Measurements from ENCODE around the gene WSCD1.

Gene WSCD1

GRCh38 chr17:6069539-6070429 lies at the start of gene WSCD1:
Gene WSCD1 (plus strand): TSS chr17:6070379. CDS start chr17:6080659, 10,280 bp downstream.
- no peak for DNase-seq (ENCODE audit: low read depth)
- H3K4me3 ChIP-seq (ENCODE audit: low read length), result no peak within 1 kb of the TSS
- no peak for TF ChIP-seq CTCF (IDR thresholded peaks at IDR 0.05; ENCODE audit: insufficient read depth, low read depth, low read length, missing control alignments)

- H3K4me3 ChIP-seq (ENCODE audit: low read length), result no peak overlapping the region
- DNase-seq (ENCODE audit: low read depth), result no peak
- TF ChIP-seq CTCF (IDR thresholded peaks at IDR 0.05; ENCODE audit: insufficient read depth, low read depth, low read length, missing control alignments), result no peak
Observed at GRCh38 chr17:6021011-6021400, 49.2 kb upstream of the WSCD1 start.

GRCh38 chr17:6021627-6022026 lies 48.6 kb upstream of the WSCD1 start:
- H3K4me3 ChIP-seq (ENCODE audit: low read length), result no peak overlapping the region
- DNase-seq (ENCODE audit: low read depth), result no peak
- TF ChIP-seq CTCF (IDR thresholded peaks at IDR 0.05; ENCODE audit: insufficient read depth, low read depth, low read length, missing control alignments), result no peak

GRCh38 chr17:6023036-6023831 lies 46.9 kb upstream of the WSCD1 start:
- DNase-seq (ENCODE audit: low read depth), result no peak
- no peak for TF ChIP-seq CTCF (IDR thresholded peaks at IDR 0.05; ENCODE audit: insufficient read depth, low read depth, low read length, missing control alignments)
- no peak overlapping the region for H3K4me3 ChIP-seq (ENCODE audit: low read length)

- H3K4me3 ChIP-seq (ENCODE audit: low read length), result no peak overlapping the region
- no peak for DNase-seq (ENCODE audit: low read depth)
- no peak for TF ChIP-seq CTCF (IDR thresholded peaks at IDR 0.05; ENCODE audit: insufficient read depth, low read depth, low read length, missing control alignments)
Observed at GRCh38 chr17:6024576-6024975, 45.6 kb upstream of the WSCD1 start.

GRCh38 chr17:6027342-6028024 lies 42.7 kb upstream of the WSCD1 start:
- no peak overlapping the region for H3K4me3 ChIP-seq (ENCODE audit: low read length)
- no peak for DNase-seq (ENCODE audit: low read depth)
- TF ChIP-seq CTCF (IDR thresholded peaks at IDR 0.05; ENCODE audit: insufficient read depth, low read depth, low read length, missing control alignments), result no peak
